ENCODE results near the gene METTL1.

DNA sequence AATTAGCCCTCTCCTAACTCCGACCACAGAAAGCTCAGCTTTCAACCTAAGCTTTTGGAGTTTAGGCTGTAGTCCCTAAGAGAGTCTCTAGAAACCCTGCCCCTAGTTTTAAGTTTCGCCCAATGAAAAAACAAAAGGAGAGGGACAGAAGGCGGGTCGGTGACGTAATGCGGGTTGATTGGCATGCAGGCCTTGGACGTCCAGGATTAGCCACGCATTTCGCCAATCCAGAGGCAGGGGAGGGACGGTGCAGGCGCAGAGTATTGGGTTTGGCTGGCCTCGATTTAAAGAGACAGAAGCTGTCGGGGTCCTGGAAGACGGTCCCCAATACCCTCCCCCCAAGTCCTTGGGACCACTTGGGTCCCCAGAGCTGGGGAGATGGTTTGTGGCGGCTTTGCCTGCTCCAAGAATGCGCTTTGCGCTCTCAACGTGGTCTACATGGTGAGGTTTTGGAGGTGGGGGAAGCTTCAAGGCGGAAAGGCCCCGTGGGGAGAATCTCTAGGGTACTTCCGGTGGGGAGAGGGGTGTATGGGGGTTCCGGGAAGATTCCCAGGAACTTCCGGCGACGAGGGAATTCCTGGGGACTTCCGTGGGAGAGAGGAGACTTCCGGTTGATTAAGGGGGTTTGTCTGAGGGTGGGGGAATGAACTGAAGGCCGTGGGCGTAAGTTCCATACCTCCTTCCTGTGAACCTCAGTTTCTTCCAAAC is 27.0 kb downstream of the METTL1 start, which contains the start of gene TSPAN31:
- TF ChIP-seq, protein P1, sequence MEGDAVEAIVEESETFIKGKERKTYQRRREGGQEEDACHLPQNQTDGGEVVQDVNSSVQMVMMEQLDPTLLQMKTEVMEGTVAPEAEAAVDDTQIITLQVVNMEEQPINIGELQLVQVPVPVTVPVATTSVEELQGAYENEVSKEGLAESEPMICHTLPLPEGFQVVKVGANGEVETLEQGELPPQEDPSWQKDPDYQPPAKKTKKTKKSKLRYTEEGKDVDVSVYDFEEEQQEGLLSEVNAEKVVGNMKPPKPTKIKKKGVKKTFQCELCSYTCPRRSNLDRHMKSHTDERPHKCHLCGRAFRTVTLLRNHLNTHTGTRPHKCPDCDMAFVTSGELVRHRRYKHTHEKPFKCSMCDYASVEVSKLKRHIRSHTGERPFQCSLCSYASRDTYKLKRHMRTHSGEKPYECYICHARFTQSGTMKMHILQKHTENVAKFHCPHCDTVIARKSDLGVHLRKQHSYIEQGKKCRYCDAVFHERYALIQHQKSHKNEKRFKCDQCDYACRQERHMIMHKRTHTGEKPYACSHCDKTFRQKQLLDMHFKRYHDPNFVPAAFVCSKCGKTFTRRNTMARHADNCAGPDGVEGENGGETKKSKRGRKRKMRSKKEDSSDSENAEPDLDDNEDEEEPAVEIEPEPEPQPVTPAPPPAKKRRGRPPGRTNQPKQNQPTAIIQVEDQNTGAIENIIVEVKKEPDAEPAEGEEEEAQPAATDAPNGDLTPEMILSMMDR (IDR thresholded peaks at IDR 0.05): peak in 1 of 7 experiments; percentile 3
- TF ChIP-seq POLR2AphosphoS5 (IDR thresholded peaks at IDR 0.05): peak; percentile 77 to 81 (median 79)
- peak in 1 of 4 donors; percentile 37 for TF ChIP-seq POLR2A (IDR thresholded peaks at IDR 0.05)
- TF ChIP-seq EP300 (IDR thresholded peaks at IDR 0.05): no peak
